Activated T-cell treated with anti-CD3 and anti-CD28 coated beads for 4 hours (primary cell): ENCODE results near the gene SNX30.
A peak's percentile ranks its signal among the peaks of the same experiment; 100 is the strongest.

ENCODE experiments used
- DNase-seq: peaks from one replicate; pipeline ENCODE4 v3.0.0-alpha.2; 2020

SNX30 gene

GRCh38 chr9:112833081-112833480, 82.5 kb downstream of the SNX30 start:
- DNase-seq, result no peak

- no peak for DNase-seq
Observed at GRCh38 chr9:112836394-112836793, 85.8 kb downstream of the SNX30 start.

DNA sequence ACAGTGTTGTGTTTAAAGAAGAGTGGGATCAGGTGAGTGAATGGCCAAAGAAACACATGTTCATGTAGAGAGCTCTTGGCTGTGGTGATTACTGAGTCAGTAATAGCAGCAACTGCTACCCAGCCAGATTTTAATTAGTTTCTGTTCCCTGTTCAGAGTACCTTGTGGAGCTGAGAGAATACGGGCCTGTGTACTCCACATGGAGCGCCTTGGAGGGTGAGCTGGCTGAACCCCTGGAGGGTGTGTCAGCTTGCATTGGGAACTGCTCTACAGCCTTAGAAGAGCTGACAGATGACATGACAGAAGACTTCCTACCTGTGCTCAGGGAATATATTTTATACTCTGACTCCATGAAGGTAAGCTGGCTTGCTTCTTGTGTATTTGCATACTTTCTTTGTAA, 87.8 kb downstream of the SNX30 start:
- DNase-seq, result no peak

- no peak for DNase-seq
Observed at GRCh38 chr9:112839331-112839730, 88.8 kb downstream of the SNX30 start.

GRCh38 chr9:112841261-112841660, 90.7 kb downstream of the SNX30 start:
- DNase-seq, result no peak

GRCh38 chr9:112842555-112842954, 92.0 kb downstream of the SNX30 start:
- no peak for DNase-seq

DNA sequence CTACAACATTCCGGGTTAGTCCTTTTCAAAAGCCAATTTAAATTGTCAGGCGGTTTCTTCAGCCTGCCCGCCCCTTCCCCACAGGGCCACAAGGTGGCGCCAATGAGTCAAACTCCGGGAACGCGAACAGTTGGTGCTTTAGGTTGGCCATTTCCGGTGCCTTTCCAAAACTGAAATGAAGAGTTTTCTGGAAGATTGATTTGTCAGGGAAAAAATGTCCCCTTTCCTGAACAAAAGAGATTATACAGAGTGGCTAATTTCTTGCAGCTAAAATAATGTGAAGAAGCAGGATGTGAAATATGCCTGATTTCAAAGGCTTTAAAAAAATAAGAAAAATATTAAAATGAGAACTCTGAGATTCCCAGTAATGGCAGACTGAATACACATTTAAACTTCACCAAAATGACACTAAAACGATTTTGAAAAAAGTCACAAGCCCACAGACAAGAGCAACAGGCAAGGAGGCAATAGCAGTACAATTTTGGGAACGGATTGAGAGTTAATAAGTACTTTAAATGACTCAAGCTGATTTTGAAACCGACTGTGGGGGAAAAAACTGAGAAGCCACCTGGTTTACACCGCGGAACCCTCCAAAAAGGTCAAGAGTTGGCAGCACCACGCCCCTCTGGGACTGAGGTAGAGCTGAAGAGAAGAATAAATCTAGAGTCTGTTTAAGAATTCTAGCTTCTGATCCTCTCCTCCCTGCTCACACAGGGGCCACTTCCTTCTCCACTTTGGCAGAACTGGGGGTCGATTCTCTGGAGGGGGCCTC, 94.4 kb downstream of the SNX30 start:
- DNase-seq, result peak; percentile 64

DNA sequence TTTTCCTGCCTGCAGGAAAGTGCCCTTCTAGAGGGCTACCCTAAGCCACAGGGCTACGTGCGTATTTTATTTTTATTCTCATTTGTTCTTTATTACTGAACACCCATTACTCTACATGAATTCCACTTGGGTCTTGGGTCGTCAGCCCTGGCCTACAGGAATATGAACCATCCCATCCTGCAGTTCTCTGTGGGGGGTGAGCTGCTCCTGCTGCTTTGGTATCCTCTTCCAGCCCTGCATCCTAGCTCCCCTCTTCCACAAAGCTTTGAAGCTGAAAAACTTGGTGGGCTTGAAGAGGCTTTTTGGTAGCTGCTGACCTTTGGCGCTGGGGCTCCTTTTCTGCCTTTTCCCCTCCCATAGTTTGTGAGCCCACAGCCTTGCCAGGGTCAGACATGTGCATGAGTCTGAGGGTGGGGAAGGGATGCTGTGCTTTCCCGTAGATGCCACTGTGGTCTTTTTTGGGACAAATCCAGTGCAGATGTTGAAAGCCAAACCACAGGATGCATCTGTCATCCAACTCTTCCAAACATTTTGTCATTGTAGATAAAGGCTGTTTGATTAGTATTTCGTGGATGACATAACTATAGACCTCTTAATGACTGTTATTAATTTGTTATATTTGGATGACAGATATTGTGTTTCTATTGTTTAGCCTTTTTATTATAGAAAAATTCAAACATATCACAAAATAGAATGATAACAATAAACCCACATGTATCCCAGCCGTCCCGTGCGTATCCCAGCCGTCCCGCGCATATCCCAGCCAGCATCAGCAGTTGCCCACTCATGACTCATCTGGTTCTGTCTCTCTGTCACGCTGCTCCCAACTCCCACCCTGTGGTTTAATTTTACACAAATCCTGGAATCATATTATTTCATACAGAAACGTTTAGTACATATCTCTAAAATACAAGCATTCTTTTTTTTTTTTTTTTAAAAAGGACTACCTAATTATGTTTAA, 96.2 kb downstream of the SNX30 start:
- DNase-seq, result no peak

- no peak for DNase-seq
Observed at GRCh38 chr9:112848316-112849151, 98.0 kb downstream of the SNX30 start.

GRCh38 chr9:112849363-112849922, 98.9 kb downstream of the SNX30 start:
- no peak for DNase-seq

DNA sequence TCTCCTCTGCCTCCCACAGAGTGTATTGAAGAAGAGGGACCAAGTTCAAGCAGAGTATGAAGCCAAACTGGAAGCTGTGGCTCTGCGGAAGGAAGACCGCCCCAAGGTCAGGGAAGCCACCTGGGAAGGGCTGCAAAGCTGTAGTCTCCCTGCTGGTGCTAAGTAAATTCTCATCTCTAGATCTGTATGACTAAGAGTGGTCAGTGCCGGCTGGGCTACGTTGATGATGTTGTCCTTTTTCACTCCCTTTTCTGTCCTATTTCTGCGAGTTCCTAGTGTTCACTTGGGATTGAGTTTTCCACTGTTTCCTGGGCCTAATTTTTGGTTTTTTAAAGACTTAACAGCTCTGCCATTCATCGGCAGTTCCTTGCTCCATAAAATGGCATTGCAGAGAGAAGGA, 100.3 kb downstream of the SNX30 start:
- DNase-seq, result no peak

- DNase-seq, result no peak
Observed at GRCh38 chr9:112852741-112853504, 102.4 kb downstream of the SNX30 start.

DNA sequence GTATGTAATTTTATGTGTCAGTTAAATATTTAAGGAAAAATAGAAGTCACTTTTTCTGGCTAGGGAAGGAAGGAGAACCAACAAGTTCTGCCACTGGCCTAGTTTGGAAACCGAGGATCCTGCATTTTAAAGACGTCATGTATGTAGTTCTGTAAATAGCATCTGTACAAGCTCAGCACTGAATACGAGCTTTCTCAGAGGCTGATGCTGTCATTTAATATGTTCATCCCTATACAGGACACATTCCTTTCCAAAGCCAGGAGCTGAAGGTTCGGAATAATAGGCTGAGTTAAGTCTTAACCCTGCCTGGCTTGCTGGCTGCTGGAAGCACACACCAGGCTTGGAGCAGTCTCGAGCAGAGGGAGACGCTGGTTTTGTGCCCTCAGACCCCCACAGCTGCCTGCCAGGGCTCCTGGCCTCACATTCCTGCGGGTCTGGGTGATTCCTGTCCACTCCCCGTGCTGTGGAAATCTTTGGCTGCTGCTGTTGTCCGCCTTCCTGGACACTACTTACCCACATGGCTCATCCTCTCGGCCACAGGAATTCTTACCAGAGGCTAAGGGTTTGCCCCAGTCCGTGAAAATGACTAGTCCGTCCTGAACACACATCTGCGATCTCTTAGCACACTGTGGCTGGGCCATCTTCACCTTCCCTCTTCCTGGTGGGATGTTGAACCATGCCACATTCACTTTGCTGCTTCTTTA, 103.5 kb downstream of the SNX30 start:
- DNase-seq, result no peak

GRCh38 chr9:112854657-112855056, 104.1 kb downstream of the SNX30 start:
- no peak for DNase-seq

GRCh38 chr9:112856200-112856599, 105.6 kb downstream of the SNX30 start:
- DNase-seq, result no peak

- DNase-seq, result no peak
Observed at GRCh38 chr9:112856843-112857242, 106.3 kb downstream of the SNX30 start.

- no peak for DNase-seq
Observed at GRCh38 chr9:112858005-112858404, 107.4 kb downstream of the SNX30 start.

GRCh38 chr9:112858625-112859147, 108.1 kb downstream of the SNX30 start:
- no peak for DNase-seq

GRCh38 chr9:112860451-112860850, 109.9 kb downstream of the SNX30 start:
- DNase-seq, result no peak

DNA sequence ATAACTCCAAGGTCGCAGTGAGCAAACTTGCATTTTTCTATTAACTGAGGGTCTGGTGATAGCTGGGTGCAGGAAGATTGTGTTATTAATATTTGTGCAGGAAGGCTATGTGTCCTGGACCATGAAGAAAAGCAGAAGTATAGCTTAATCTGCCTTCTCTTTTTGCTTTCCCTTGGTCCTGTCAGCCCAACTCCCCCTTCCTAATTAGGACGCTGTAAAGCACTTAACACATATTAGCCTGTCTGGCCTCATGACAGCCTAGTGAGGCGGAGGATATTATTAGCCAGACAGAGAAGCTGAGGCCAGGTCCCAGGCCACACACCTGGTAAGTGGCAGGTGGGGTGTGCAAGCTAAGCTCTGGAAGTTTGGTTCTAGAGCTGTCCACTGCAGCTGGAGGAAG, 110.6 kb downstream of the SNX30 start:
- no peak for DNase-seq
